Prostate gland (tissue), 2 donors: ENCODE measurements around the gene PFKFB3.

Experiments
- CTCF ChIP-seq, 4 experiments: fragments of 200-600 bp in 2 of 4; fragments of 450-650 bp in 2 of 4; sonication (generic) in 2 of 4; IDR thresholded peaks; 1 replicate in 3 of 4; 2 replicates in 1 of 4; pipeline ENCODE4 v1.5.1; 2016 to 2019; ENCODE audit warnings: antibody characterized with exemption in 4 of 4, mild to moderate bottlenecking in 2 of 4, moderate library complexity in 2 of 4
- POLR2AphosphoS5 ChIP-seq: sonication (generic); formaldehyde crosslinking; IDR thresholded peaks from one replicate; pipeline ENCODE4 v1.6.1; 2017; ENCODE audit warnings: antibody characterized with exemption

DNA sequence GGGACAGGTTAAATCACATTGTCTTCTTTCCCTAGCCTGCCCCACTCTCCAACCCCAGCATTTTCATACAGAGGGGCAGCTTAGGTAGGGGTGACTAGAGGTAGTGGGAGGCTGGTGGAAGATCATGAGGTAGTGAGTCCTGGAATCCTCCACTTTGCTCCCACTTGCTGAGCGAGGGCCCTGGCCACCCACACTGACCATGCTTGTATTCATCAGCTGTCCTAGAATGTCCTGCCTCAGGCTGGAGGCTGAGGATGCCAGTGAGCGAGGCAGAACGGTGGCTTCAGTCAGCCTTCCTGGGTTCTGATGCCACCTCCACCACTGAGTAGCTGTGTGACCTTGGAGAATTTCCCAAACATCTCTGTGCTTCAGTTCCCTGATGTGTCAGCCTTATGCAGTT, 34.6 kb upstream of the PFKFB3 start:
- TF ChIP-seq CTCF (IDR thresholded peaks at IDR 0.05) (no peak), POLR2AphosphoS5 (no peak)
